Neural progenitor cell (in vitro differentiated cells): Measurements from ENCODE around the gene CCNH.

Source experiments
- EZH2 ChIP-seq: fragments of 200-600 bp; sonication (generic); IDR thresholded peaks from 2 replicates; pipeline ENCODE4 v1.6.1; 2017; ENCODE audit warnings: antibody characterized with exemption, mild to moderate bottlenecking, moderate library complexity
- EZH2phosphoT487 ChIP-seq: fragments of 200-600 bp; sonication (generic); IDR thresholded peaks from 2 replicates; pipeline ENCODE4 v1.6.1; 2017; ENCODE audit warnings: antibody characterized with exemption
- TF ChIP-seq, protein P1 (sequence below): fragments of 200-600 bp; sonication (generic); IDR thresholded peaks from 2 replicates; pipeline ENCODE4 v1.5.1; 2017; ENCODE audit warnings: antibody characterized with exemption, mild to moderate bottlenecking

DNA sequence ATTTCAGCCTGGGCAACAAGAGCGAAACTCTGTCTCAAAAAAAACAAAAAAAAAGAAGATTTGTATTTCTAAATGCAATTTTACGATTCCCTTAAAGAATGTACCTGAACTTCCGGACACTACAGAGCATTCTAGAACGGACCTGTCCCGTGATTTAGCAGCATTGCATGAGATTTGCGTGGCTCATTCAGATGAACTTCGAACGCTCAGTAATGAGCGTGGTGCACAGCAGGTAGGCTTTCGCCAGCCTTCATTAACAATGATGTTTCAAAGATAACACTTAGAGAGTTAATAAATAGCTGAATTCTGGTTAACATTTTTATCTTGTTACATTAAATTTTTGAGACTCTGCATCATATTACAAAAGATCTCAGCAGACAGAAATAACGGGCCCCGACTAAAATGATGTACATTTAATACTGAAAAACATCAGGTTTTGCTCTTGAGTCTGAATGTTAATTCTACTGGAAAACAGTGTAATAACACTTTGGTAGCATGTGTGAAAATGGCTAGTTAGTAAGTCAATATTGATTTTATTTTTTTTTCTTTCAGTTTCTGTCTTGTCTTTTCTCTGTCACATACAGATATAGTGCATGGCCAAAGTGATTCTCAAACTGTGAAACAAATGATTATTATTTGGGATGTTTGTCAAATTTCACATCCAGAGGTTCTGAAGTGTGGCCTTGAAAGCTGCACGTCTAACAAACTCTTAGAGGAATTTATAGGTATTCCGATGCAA lies 23.3 kb downstream of the CCNH start:
- TF ChIP-seq, protein P1, sequence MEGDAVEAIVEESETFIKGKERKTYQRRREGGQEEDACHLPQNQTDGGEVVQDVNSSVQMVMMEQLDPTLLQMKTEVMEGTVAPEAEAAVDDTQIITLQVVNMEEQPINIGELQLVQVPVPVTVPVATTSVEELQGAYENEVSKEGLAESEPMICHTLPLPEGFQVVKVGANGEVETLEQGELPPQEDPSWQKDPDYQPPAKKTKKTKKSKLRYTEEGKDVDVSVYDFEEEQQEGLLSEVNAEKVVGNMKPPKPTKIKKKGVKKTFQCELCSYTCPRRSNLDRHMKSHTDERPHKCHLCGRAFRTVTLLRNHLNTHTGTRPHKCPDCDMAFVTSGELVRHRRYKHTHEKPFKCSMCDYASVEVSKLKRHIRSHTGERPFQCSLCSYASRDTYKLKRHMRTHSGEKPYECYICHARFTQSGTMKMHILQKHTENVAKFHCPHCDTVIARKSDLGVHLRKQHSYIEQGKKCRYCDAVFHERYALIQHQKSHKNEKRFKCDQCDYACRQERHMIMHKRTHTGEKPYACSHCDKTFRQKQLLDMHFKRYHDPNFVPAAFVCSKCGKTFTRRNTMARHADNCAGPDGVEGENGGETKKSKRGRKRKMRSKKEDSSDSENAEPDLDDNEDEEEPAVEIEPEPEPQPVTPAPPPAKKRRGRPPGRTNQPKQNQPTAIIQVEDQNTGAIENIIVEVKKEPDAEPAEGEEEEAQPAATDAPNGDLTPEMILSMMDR: no peak
- TF ChIP-seq EZH2 (no peak), EZH2phosphoT487 (no peak)
